LoVo (cell line): ENCODE data around the gene NEURL1.

ENCODE experiments used
- DNase-seq: peaks from one replicate; pipeline ENCODE4 v3.0.0-alpha.2; 2016; ENCODE audit warnings: low spot score

NEURL1 gene

GRCh38 chr10:103493362-103493915 lies at the start of gene NEURL1:
TSS of gene NEURL1 (plus strand) at chr10:103493705. CDS start at chr10:103494388, 683 bp downstream.
- DNase-seq: no peak

- DNase-seq: no peak
Measured at GRCh38 chr10:103444478-103444877, 49.0 kb upstream of the NEURL1 start.

GRCh38 chr10:103445366-103445765 lies 48.1 kb upstream of the NEURL1 start:
- no peak for DNase-seq

- DNase-seq: no peak
Measured at GRCh38 chr10:103445767-103446567, 47.5 kb upstream of the NEURL1 start.

GRCh38 chr10:103447187-103447586 lies 46.3 kb upstream of the NEURL1 start:
- DNase-seq: no peak

- peak; percentile 9 for DNase-seq
Measured at GRCh38 chr10:103448746-103449145, 44.8 kb upstream of the NEURL1 start.

GRCh38 chr10:103449208-103450144 lies 44.0 kb upstream of the NEURL1 start:
- DNase-seq: no peak

- no peak for DNase-seq
Measured at GRCh38 chr10:103450201-103450695, 43.3 kb upstream of the NEURL1 start.

GRCh38 chr10:103451091-103451813 lies 42.3 kb upstream of the NEURL1 start:
- DNase-seq: peak; percentile 28

GRCh38 chr10:103451831-103452505 lies 41.5 kb upstream of the NEURL1 start, which contains the start of gene CALHM2:
TSS of gene CALHM2 (minus strand) at chr10:103452370. CDS start at chr10:103449941, 2,429 bp downstream.
- no peak for DNase-seq

- no peak for DNase-seq
Measured at GRCh38 chr10:103452506-103453230, 40.8 kb upstream of the NEURL1 start.

GRCh38 chr10:103454026-103454425 lies 39.5 kb upstream of the NEURL1 start:
- no peak for DNase-seq

GRCh38 chr10:103455235-103455634 lies 38.3 kb upstream of the NEURL1 start:
- no peak for DNase-seq

GRCh38 chr10:103456074-103456660 lies 37.3 kb upstream of the NEURL1 start:
- DNase-seq: no peak

GRCh38 chr10:103457176-103457712 lies 36.3 kb upstream of the NEURL1 start:
- DNase-seq: no peak

- no peak for DNase-seq
Measured at GRCh38 chr10:103457896-103458583, 35.5 kb upstream of the NEURL1 start.

- no peak for DNase-seq
Measured at GRCh38 chr10:103458720-103459119, 34.8 kb upstream of the NEURL1 start, which contains the start of gene CALHM1. TSS of gene CALHM1 (minus strand) at chr10:103458900. CDS start at chr10:103458751, 149 bp downstream.

- DNase-seq: no peak
Measured at GRCh38 chr10:103459615-103460014, 33.9 kb upstream of the NEURL1 start.

GRCh38 chr10:103463499-103463898 lies 30.0 kb upstream of the NEURL1 start:
- DNase-seq: no peak
